SK-N-SH (cell line): ENCODE measurements around the gene HRCT1.

Experiments
- CHD2 ChIP-seq: fragments of 150-350 bp; IDR thresholded peaks from 2 replicates; pipeline ENCODE4 v1.6.1; 2018; ENCODE audit warnings: low read length; ENCODE audit not compliant: partially characterized antibody
- GABPA ChIP-seq: IDR thresholded peaks from 2 replicates; pipeline ENCODE4 v1.4.0; 2012; ENCODE audit warnings: low read depth, mild to moderate bottlenecking
- NFIC ChIP-seq: IDR thresholded peaks from 2 replicates; pipeline ENCODE4 v1.4.0; 2012; ENCODE audit warnings: borderline replicate concordance
- SIN3A ChIP-seq: IDR thresholded peaks from 2 replicates; pipeline ENCODE4 v1.6.1; 2012; ENCODE audit warnings: low read depth, mild to moderate bottlenecking, low read length, moderate library complexity, borderline replicate concordance
- TAF1 ChIP-seq: IDR thresholded peaks from 2 replicates; pipeline ENCODE4 v1.6.1; 2012; ENCODE audit warnings: low read depth, mild to moderate bottlenecking, low read length, moderate library complexity, borderline replicate concordance
- TCF12 ChIP-seq: IDR thresholded peaks from 2 replicates; pipeline ENCODE4 v1.4.0; 2012
- TF ChIP-seq, protein P1 (sequence below): fragments of 200-600 bp; sonication (generic); IDR thresholded peaks from 2 replicates; pipeline ENCODE4 v1.6.1; 2017; ENCODE audit warnings: antibody characterized with exemption, mild to moderate bottlenecking, moderate library complexity
- TF ChIP-seq, protein P2 (sequence below): IDR thresholded peaks from 2 replicates; pipeline ENCODE4 v1.4.0; 2012; ENCODE audit warnings: low read depth, borderline replicate concordance

DNA sequence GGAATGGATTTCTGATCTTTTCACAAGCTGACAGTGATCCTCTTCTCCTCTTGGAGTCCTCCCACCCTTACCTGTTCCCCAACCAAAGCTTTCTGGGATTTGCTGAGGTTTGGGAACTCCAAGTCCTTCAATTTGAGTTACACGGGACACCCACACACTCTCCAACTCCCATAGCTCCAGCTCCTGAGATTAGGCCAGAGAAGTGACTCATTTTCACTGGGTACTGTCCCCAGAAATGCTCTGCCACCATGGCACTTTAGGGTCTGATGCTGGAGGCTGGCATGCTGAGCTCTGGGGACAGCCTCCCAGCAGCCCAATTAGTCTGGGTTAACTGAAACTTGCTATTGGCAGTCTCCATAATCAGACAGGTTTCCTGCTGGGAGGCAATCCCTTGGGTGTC is 14.0 kb upstream of the HRCT1 start:
- TF ChIP-seq, protein P1, sequence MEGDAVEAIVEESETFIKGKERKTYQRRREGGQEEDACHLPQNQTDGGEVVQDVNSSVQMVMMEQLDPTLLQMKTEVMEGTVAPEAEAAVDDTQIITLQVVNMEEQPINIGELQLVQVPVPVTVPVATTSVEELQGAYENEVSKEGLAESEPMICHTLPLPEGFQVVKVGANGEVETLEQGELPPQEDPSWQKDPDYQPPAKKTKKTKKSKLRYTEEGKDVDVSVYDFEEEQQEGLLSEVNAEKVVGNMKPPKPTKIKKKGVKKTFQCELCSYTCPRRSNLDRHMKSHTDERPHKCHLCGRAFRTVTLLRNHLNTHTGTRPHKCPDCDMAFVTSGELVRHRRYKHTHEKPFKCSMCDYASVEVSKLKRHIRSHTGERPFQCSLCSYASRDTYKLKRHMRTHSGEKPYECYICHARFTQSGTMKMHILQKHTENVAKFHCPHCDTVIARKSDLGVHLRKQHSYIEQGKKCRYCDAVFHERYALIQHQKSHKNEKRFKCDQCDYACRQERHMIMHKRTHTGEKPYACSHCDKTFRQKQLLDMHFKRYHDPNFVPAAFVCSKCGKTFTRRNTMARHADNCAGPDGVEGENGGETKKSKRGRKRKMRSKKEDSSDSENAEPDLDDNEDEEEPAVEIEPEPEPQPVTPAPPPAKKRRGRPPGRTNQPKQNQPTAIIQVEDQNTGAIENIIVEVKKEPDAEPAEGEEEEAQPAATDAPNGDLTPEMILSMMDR = no peak
- TF ChIP-seq, protein P2, sequence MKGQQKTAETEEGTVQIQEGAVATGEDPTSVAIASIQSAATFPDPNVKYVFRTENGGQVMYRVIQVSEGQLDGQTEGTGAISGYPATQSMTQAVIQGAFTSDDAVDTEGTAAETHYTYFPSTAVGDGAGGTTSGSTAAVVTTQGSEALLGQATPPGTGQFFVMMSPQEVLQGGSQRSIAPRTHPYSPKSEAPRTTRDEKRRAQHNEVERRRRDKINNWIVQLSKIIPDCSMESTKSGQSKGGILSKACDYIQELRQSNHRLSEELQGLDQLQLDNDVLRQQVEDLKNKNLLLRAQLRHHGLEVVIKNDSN = no peak
- TF ChIP-seq TAF1 (no peak), CHD2 (no peak), TCF12 (no peak), NFIC (no peak), GABPA (no peak), SIN3A (no peak)
